Measurements from ENCODE around the gene OSGIN1. TPM values are rescaled to one million over a fixed set of nuclear protein-coding genes. Genes with fewer than 3 reads are reported as not detected.

Gene OSGIN1
- total RNA-seq, 4 donors from 2014 or later = 0.77 to 5.4 (median 1.2) TPM; not detected in 1

DNA sequence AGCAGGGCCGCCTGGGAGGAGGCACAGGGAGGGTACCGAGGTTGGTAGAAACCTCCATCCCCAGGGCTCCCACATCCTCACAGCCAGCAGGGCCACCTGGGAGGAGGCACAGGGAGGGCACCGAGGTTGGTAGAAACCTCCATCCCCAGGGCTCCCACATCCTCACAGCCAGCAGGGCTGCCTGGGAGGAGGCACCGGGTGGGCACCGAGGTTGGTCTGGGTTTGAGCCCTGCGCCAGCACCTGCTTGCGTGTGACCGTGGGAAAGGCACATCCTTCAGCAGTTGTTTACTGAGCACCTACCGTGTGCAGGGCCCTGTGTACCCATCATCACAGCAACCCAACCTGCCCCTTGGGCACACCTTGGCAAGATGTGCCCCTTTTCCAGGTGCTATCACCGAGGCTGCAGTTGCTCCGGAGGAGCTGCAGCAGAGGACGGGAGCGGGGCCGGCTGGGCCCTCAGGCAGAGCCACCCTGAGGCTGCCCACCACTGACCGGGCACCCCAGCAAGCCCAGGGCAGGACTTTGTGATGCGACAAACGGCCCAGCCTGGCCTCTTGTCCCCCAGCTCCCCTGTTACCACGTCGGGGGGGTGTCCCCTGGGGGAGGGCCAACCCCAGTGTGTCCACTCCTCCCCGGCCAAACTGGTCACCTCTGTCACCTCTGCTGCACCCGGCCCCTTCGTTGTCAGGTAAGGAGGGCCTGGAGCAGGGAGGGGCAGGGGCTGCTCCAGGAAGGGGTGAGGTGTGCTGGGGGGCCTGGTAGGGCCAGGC is 22.1 kb upstream of the OSGIN1 start:
- Histone ChIP-seq H3K27ac (no peak overlapping the region), H3K4me3 (no peak overlapping the region), H3K9me3 (no peaks in the 10 kb centered on the region), H3K36me3 (no peaks in the 10 kb centered on the region), H3K4me1 (no peaks in the 10 kb centered on the region), H3K27me3 (no peaks in the 10 kb centered on the region)
- TF ChIP-seq, protein P1, sequence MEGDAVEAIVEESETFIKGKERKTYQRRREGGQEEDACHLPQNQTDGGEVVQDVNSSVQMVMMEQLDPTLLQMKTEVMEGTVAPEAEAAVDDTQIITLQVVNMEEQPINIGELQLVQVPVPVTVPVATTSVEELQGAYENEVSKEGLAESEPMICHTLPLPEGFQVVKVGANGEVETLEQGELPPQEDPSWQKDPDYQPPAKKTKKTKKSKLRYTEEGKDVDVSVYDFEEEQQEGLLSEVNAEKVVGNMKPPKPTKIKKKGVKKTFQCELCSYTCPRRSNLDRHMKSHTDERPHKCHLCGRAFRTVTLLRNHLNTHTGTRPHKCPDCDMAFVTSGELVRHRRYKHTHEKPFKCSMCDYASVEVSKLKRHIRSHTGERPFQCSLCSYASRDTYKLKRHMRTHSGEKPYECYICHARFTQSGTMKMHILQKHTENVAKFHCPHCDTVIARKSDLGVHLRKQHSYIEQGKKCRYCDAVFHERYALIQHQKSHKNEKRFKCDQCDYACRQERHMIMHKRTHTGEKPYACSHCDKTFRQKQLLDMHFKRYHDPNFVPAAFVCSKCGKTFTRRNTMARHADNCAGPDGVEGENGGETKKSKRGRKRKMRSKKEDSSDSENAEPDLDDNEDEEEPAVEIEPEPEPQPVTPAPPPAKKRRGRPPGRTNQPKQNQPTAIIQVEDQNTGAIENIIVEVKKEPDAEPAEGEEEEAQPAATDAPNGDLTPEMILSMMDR (IDR thresholded peaks at IDR 0.05) = no peak
- no peak for TF ChIP-seq POLR2A (IDR thresholded peaks at IDR 0.05)
- DNase-seq = peak in 1 of 2 donors; percentile 11
- intact Hi-C loops (cut with DNase I; ENCODE audit: low total_unique reads) = no loop called here

DNA sequence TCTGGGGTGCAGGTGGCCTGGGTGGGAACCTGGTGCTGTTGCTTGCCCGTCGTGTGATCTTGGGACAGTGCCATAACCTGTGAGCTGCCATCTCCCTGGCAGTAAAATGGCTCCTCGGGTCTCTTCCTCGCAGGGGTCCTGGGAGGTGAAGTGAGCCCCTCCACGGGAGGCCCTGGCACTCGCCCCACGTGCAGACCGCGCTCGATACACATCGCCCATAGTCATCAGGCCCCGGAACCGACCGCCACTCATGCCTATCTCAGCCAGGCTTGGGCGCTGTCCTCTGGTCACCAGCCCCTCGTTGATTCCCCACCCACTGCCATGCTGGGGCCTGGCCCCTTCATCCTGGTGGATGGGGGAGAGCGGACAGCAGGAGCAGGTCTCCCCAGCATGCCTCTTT is 21.5 kb upstream of the OSGIN1 start:
- TF ChIP-seq, protein P1 (IDR thresholded peaks at IDR 0.05) = no peak
- TF ChIP-seq POLR2A (IDR thresholded peaks at IDR 0.05) = no peak
- no peak for DNase-seq
- no peaks in the 10 kb centered on the region for H3K9me3 ChIP-seq
- H3K27ac ChIP-seq = no peak overlapping the region
- H3K4me1 ChIP-seq = no peaks in the 10 kb centered on the region
- no peaks in the 10 kb centered on the region for H3K27me3 ChIP-seq
- intact Hi-C loops (cut with DNase I; ENCODE audit: low total_unique reads) = no loop called here
- H3K36me3 ChIP-seq = no peaks in the 10 kb centered on the region
- H3K4me3 ChIP-seq = no peak overlapping the region

DNA sequence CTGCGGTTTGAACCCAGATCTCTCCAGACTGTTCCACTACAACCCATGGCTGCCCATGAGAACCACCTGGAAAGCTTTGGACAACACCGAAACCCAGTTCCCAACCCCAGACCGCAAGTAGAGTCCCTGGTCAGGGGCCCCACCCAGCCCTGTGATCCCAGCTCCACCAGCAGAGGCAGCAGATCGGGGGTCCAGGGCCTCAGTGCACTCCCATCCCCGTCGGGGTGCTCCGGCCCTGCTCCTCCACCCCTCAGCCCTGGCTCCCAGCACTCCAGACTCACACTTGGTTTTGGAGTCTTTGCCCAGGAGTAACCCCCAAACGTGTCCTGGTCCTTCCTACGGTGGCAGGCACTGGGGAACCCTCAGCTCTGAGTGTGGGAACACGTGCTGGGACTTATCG is 20.7 kb upstream of the OSGIN1 start:
- no peaks in the 10 kb centered on the region for H3K4me1 ChIP-seq
- no peak for TF ChIP-seq POLR2A (IDR thresholded peaks at IDR 0.05)
- TF ChIP-seq, protein P1 (IDR thresholded peaks at IDR 0.05) = no peak
- DNase-seq = no peak
- no peaks in the 10 kb centered on the region for H3K27me3 ChIP-seq
- H3K27ac ChIP-seq = no peak overlapping the region
- H3K4me3 ChIP-seq = no peak overlapping the region
- intact Hi-C loops (cut with DNase I; ENCODE audit: low total_unique reads) = no loop called here
- H3K9me3 ChIP-seq = no peaks in the 10 kb centered on the region
- no peaks in the 10 kb centered on the region for H3K36me3 ChIP-seq

DNA sequence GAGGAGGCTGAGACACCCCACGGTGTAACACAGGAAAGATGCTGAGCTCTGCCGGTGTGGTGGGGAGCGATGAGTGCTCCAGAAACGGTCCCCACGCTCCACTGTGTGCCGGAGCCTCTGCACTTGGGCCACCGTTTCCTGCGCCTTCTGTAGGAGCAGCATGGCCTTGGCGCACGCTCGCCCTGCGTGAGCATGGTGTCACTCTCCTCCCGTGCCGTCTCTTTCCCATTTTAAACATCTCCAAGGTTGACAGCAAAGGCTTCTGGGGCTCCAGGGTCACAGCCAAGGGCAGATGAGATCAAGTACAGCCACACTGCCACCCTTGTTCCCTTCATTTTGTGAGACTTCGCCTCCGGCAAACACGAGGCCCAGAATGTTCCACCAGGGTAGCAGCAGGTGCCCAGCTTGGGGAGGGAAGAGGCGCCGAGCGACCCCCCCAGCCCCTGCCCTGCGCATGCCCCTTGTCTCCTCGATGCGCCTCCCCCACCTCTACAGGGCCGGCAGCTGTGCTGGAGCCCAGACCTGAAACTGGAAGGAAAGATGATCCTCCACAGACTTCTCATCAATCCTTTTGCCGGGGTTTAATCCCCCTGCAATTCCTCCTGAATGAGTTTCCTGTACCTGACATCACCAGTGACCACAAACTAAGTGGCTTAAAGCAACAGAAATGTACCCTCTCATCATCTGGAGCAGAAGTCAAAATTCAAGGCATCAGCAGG is 19.9 kb upstream of the OSGIN1 start:
- H3K9me3 ChIP-seq = no peaks in the 10 kb centered on the region
- no peaks in the 10 kb centered on the region for H3K36me3 ChIP-seq
- no peak overlapping the region for H3K4me3 ChIP-seq
- H3K27me3 ChIP-seq = no peaks in the 10 kb centered on the region
- H3K4me1 ChIP-seq = no peaks in the 10 kb centered on the region
- no peak for TF ChIP-seq POLR2A (IDR thresholded peaks at IDR 0.05)
- TF ChIP-seq, protein P1 (IDR thresholded peaks at IDR 0.05) = no peak
- intact Hi-C loops (cut with DNase I; ENCODE audit: low total_unique reads) = no loop called here
- no peak for DNase-seq
- no peak overlapping the region for H3K27ac ChIP-seq
